RWPE2 (cell line): Measurements from ENCODE around the gene RPL37A.

Experiments used
- ATAC-seq: fragments of 200-7000 bp; cut with Tn5 transposase; 3 replicates; pipeline ENCODE4 v1.9.1; 2021; ENCODE audit warnings: low read depth
- DNase-seq: peaks from one replicate; pipeline ENCODE4 v3.0.0-alpha.2; 2020; ENCODE audit warnings: low spot score
- H3K27ac ChIP-seq: fragments of 450-650 bp; 2 replicates; pipeline ENCODE4 v1.5.1; 2017; ENCODE audit warnings: mild to moderate bottlenecking; ENCODE audit not compliant: poor library complexity, severe bottlenecking
- H3K27me3 ChIP-seq: fragments of 250-450 bp; sonication (Bioruptor Pico); 2 replicates; pipeline ENCODE4 v1.5.1; 2021; ENCODE audit warnings: mild to moderate bottlenecking, moderate library complexity; ENCODE audit not compliant: insufficient read depth, poor library complexity, severe bottlenecking
- H3K36me3 ChIP-seq: fragments of 250-450 bp; sonication (Bioruptor Pico); 2 replicates; pipeline ENCODE4 v1.5.1; 2020; ENCODE audit warnings: low read depth, mild to moderate bottlenecking, moderate library complexity
- H3K4me1 ChIP-seq: fragments of 250-450 bp; sonication (Bioruptor Pico); 2 replicates; pipeline ENCODE4 v1.5.1; 2021; ENCODE audit warnings: mild to moderate bottlenecking, moderate library complexity; ENCODE audit not compliant: insufficient read depth, poor library complexity, severe bottlenecking
- H3K4me3 ChIP-seq: fragments of 250-450 bp; sonication (Bioruptor Pico); 2 replicates; pipeline ENCODE4 v1.5.1; 2021; ENCODE audit warnings: mild to moderate bottlenecking, moderate library complexity; ENCODE audit not compliant: severe bottlenecking
- H3K9me3 ChIP-seq: fragments of 250-450 bp; sonication (Bioruptor Pico); 2 replicates; pipeline ENCODE4 v1.5.1; 2021; ENCODE audit warnings: mild to moderate bottlenecking, moderate library complexity; ENCODE audit not compliant: severe bottlenecking
- TF ChIP-seq, protein P1 (sequence below): fragments of 450-650 bp; IDR thresholded peaks from one replicate; pipeline ENCODE4 v1.5.1; 2017; ENCODE audit warnings: mild to moderate bottlenecking, moderate library complexity; ENCODE audit not compliant: poor library complexity, severe bottlenecking

The RPL37A gene

GRCh38 chr2:216478791-216479190 is 19.9 kb upstream of the RPL37A start:
- Histone ChIP-seq H3K27ac (peak overlapping the region; percentile 42), H3K27me3 (no peaks in the 10 kb centered on the region), H3K4me3 (no peak overlapping the region), H3K4me1 (peaks cover 13% of the 10 kb centered on the region), H3K9me3 (no peaks in the 10 kb centered on the region), H3K36me3 (peaks cover 47% of the 10 kb centered on the region)
- TF ChIP-seq, protein P1, sequence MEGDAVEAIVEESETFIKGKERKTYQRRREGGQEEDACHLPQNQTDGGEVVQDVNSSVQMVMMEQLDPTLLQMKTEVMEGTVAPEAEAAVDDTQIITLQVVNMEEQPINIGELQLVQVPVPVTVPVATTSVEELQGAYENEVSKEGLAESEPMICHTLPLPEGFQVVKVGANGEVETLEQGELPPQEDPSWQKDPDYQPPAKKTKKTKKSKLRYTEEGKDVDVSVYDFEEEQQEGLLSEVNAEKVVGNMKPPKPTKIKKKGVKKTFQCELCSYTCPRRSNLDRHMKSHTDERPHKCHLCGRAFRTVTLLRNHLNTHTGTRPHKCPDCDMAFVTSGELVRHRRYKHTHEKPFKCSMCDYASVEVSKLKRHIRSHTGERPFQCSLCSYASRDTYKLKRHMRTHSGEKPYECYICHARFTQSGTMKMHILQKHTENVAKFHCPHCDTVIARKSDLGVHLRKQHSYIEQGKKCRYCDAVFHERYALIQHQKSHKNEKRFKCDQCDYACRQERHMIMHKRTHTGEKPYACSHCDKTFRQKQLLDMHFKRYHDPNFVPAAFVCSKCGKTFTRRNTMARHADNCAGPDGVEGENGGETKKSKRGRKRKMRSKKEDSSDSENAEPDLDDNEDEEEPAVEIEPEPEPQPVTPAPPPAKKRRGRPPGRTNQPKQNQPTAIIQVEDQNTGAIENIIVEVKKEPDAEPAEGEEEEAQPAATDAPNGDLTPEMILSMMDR, result no peak
- ATAC-seq, result no peak
- no peak for DNase-seq

DNA sequence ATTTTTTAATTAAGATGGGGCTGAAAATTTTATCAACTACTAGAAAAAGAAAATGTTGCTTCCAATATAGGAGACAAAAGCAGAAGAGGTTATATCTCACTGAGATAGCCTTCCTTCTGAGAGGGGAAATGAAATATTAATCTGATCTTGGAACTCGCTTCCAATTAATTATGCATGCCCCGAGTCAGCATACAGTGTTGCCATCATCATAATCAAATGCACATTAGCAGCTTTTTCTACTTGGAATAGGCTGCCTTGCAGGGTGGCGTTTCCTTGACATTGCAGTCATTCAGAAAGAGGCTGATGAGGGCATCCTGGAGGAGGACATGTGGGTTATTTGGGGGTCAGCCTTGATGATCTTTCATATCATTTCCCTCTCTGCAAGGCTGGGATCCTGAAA is 18.4 kb upstream of the RPL37A start:
- peaks cover 47% of the 10 kb centered on the region for H3K36me3 ChIP-seq
- no peak overlapping the region for H3K4me3 ChIP-seq
- ATAC-seq, result no peak
- no peak for DNase-seq
- H3K4me1 ChIP-seq, result peaks cover 13% of the 10 kb centered on the region
- TF ChIP-seq, protein P1, result no peak
- no peak overlapping the region for H3K27ac ChIP-seq
- H3K9me3 ChIP-seq, result no peaks in the 10 kb centered on the region
- H3K27me3 ChIP-seq, result no peaks in the 10 kb centered on the region

DNA sequence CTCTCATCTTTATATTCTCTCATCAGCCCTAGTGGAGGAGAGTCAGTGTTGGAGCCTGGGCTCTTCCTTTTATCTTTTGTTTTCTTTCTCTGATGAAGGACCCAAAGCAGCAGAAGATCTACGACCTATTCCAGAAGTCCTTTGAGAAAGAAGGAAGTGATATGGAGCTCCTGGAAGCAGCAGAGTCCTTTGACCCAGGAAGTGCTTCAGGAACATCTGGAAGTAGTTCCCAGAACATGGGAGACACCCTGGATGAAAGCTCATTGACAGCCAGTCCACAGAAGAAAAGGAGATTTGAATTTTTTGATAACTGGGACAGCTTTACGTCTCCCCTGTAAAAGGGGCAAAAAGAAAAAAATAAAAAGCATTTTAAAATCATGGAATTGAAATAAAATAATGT is 16.0 kb upstream of the RPL37A start:
- no peak overlapping the region for H3K27ac ChIP-seq

DNA sequence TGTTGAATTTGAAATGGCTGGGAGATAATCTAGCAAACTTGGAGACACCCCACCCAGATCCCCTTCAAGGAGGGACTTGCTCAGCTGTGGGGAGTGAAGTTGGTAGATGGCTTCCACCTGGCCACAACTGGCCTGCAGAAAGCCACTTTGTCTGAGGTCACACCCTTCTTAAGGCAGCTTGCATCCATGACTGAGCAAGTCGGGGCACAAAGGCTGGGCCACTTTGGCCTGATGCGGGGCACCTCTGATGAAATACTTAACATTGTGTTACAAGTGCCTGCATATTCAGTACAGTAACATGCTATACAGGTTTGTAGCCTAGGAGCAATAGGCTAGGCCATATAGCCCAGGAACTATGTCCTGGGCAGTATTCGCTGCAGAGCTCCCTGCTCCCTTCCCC is 13.4 kb upstream of the RPL37A start:
- ATAC-seq, result no peak
- DNase-seq, result no peak
- H3K36me3 ChIP-seq, result peaks cover 20% of the 10 kb centered on the region
- H3K27ac ChIP-seq, result no peak overlapping the region
- H3K9me3 ChIP-seq, result no peaks in the 10 kb centered on the region
- peaks cover 7% of the 10 kb centered on the region for H3K4me1 ChIP-seq
- TF ChIP-seq, protein P1, result no peak
- no peaks in the 10 kb centered on the region for H3K27me3 ChIP-seq
- H3K4me3 ChIP-seq, result no peak overlapping the region

More for the DNA sequence above, 16.0 kb upstream of the RPL37A start:
- TF ChIP-seq, protein P1, result no peak
- Histone ChIP-seq H3K4me1 (peaks cover 10% of the 10 kb centered on the region), H3K27me3 (no peaks in the 10 kb centered on the region), H3K9me3 (no peaks in the 10 kb centered on the region), H3K36me3 (peaks cover 42% of the 10 kb centered on the region), H3K4me3 (no peak overlapping the region)
- ATAC-seq (no peak), DNase-seq (no peak)

- TF ChIP-seq, protein P1, result no peak
- Histone ChIP-seq H3K27me3 (no peaks in the 10 kb centered on the region), H3K4me3 (no peak overlapping the region), H3K4me1 (peaks cover 8% of the 10 kb centered on the region), H3K36me3 (peaks cover 18% of the 10 kb centered on the region), H3K27ac (no peak overlapping the region), H3K9me3 (no peaks in the 10 kb centered on the region)
- ATAC-seq, result no peak
- no peak for DNase-seq
These were observed 12.9 kb upstream of the RPL37A start for GRCh38 chr2:216485745-216486144.
